GM18861 (cell line): ENCODE data around the gene CACNA1H.
"Not testable (repeated sequence)": the region's sequence is repeated elsewhere in the genome, so short reads cannot be mapped to it uniquely, and the experiment has no call there.

Source experiments
- ATAC-seq: cut with Tn5 transposase; IDR thresholded peaks from one replicate; pipeline ENCODE4 v1.9.1; 2021; ENCODE audit not compliant: unreplicated experiment

Gene CACNA1H

DNA sequence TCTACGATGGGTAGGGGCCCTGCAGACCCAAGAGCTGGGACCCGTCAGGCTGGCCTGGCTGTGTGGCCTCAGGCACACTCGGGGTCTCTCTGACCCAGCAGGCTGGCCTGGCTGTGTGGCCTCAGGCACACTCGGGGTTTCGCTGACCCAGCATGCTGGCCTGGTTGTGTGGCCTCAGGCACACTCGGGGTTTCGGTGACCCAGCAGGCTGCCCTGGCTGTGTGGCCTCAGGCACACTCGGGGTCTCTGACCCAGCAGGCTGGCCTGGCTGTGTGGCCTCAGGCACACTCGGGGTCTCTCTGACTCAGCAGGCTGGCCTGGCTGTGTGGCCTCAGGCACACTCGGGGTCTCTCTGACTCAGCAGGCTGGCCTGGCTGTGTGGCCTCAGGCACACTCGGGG is 37.9 kb downstream of the CACNA1H start:
- ATAC-seq = not testable (repeated sequence)

DNA sequence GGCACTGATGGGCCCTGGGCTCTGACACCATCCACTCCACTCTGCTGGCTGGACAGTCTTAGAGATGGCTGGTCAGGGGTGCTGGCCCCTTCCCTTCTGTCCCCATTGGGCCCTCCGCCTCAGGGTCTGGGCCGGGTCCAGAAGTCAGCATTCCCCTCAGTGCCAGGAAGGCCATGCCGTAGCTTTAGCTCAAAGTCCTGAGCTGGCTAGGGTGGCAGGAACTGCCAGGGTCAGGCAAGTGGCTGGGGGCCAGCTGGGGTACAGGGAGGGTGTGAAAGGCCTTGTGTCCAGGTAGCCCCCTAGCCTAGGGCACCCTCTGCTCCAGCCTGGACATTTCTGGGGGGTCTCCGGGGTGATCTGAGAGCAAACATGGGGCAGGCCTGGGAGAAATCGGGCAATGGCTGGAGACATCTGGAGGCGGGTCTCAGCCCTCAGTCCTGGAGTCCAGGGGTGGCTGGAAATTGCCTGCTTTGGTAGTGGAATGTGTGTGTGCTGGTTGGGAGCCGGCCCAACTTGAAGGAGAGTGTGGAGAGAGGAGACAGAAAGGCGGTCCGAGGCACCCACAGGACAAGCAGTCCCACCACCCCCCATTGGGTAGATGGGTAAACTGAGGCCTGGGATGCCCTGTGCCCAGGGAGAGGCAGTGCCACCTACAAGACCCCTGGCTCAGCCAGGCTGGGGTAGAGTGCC is 39.6 kb downstream of the CACNA1H start:
- no peak for ATAC-seq

DNA sequence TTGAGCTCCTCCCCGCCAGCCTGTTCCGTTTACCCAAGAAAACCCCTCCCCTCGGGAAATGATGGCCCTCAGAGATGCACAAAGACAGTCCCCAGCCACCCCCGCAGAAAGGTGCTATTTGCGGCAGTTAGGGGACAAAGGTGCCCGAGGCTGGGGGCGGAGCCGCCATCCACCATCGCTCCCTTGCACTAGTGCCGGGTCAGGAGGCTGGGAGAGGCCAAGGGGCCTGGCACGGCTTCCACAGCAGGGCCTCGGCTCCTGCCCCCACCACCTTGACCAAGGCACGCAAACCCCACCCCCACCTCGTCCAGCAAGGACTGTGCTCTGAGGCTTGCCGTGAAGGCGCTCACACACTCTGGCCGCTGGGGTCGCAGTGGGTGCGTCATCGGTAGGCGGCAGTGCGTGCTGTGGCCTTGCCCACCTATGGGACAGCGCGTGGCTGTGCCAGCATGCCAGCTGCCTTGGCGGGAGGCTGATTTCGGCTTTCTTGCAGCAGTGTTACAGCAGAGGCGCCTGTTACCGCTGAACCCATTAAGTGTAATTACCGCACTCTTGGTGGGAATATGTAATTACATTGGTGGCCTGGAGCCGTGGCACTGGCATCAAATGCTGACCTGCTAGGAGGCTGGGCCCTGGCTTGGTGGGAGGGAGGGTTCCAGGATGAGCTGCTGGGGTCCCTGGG is 40.4 kb downstream of the CACNA1H start:
- ATAC-seq = no peak

DNA sequence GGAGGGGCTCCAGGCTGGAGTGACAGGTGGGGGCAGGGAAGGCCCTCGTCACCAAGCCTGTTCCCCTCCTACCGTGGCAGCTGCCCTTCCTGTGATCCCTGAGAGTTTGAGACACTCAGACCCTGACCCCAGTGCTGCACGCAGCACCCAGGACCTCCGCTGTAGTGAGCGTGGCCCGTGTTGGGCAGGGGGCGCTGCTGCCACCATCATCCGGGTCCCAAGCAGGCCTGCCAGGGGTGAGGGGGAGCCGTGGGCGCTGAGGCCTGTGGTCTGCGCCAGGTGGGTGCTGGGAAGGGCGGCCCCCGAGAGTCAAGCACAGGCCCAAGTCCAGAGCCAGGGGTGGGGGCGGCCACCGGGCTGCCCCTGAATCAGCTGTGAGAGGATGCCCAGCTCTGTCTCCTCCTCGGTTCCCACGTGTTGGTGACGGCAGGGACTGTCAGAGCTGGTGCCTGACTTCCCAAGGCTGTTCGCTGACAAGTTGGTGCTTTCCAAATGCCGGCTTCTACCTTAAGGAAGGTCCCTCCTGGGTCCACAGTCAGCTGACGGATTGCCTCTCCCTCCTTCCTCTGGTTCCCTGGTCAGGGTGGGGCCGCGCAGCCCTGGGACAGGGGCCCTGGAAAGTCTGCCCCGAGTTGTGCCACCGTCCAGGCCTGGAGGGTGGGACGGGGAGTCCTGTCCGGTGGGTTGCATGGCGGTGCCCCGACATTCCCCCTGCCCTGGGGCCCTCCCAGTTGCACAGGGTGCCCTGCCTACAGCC is 41.1 kb downstream of the CACNA1H start:
- no peak for ATAC-seq

DNA sequence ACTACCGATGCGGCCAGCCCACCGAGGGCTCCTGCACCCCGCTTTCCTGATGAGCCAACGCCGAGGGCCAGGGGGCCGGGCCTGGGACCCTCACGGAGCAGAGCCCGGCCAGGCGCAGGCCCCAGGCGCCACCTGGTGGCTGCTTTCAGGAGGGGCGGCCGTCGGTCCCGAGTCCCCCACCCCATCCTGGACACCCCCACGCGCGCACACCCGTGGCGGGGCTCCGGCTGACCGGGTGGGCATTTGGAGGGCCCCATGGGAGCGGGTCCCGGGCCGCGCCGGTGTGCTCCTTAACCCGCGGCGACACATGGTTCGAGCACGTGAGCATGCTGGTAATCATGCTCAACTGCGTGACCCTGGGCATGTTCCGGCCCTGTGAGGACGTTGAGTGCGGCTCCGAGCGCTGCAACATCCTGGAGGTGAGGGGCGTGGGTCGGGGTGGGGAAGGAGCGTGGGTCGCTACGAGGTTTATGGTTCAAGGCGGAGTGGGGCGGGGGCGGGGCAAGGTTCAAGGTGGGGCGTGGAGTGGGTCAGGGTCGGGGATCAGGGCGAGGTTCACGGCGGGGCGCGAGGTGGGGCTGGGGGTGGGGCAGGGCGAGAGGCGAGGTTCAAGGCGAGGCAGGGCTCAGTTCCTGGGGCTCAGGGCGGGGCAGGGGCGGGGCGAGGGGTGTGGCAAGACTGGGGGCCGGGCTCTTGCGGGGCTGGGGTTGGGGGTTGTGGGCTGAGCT is 41.9 kb downstream of the CACNA1H start:
- no peak for ATAC-seq

DNA sequence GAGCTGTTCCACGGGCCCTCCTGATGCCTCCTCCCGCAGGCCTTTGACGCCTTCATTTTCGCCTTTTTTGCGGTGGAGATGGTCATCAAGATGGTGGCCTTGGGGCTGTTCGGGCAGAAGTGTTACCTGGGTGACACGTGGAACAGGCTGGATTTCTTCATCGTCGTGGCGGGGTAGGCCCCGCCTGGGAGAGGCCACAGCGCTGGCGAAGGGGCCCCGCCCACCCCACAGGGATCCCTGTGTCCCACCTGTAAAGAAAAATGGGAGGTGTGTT is 42.4 kb downstream of the CACNA1H start:
- no peak for ATAC-seq

DNA sequence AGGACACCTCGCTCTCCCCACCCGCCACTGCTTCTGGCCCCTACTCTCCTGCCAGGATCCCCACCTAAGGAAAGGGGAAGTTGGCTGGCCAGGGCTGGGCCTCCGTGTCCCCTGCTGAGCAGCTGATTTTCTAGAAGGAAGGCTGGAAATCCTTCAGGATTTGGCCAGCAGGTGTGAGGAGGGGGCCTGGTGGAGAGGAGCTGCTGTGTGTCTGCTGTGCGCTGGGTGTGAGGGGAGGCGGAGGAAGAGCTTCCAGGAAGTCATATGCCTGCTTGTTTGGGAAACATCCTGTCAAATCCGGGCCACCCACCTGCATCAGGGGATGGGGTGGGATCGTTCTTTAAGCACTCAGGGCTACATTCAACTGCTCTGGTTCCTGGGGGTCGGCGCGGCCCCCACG is 43.6 kb downstream of the CACNA1H start:
- ATAC-seq = no peak

DNA sequence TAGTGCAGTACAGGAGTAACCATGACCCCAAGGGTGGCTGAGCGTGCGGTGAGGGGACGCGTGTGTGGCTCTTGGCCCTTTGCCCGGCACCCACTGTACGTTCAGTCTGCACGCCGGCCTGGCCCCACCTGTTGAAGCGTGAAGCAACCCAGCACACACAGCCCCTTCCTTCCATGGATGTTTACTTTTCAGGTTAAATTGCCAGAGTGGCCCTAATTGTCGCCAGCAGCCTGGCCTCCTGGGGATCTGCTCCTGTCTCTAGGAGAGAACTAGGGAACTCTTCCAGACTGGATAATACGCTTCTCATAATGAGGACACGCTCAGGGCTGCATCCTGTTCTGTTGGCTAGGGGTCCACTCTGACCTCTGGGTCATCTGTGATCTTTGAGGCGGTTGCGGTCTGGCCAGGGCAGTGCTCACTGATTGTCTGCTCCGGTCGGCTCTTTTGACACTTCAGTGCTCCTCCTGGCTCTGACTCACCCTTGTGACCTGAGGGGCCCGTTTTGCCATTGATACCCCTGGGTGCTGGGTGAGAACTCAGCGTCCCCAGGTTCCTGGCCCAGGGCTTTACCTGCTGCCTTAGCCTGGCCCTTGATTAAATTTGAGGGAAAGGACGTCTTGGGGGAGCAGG is 44.4 kb downstream of the CACNA1H start:
- no peak for ATAC-seq

DNA sequence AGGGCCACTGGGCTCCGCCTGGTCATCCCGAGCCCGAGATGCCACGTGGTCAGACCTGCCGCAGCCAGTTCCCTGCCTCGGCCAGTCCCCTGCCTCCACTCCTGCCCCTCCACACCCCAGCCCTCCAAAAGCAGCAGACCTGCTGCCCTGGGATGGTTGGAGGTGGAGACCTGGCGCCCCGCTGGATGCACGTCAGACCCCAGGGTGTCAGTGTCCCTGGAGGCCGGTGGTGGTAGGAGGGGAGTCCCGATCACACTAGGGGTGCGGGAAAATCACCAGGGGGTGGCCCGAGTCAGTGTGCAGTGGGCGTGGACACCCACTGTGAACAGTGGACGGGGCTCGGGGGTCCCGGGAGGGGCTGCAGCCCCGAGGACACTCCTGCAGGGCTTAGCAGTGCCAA is 45.3 kb downstream of the CACNA1H start:
- ATAC-seq = no peak

DNA sequence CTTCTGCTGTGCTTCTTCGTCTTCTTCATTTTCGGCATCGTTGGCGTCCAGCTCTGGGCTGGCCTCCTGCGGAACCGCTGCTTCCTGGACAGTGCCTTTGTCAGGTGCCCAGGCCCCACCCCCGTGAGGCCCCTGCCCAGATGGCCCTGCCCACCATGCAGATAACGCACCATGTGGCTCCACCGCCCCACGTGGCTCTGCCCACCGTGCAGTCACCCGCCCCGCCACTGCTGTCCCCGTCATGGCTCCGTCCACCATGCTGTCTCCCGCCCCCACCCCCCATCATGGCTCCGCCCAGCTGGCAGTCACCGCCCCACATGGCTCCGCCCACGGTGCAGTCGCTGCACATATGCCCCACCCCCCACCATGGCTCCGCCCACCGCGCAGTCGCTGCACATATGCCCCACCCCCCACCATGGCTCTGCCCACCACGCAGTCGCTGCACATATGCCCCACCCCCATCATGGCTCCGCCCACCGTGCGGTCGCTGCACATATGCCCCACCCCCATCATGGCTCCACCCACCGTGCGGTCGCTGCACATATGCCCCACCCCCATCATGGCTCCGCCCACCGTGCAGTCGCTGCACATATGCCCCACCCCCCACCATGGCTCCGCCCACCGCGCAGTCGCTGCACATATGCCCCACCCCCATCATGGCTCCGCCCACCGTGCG is 45.9 kb downstream of the CACNA1H start:
- not testable (repeated sequence) for ATAC-seq

DNA sequence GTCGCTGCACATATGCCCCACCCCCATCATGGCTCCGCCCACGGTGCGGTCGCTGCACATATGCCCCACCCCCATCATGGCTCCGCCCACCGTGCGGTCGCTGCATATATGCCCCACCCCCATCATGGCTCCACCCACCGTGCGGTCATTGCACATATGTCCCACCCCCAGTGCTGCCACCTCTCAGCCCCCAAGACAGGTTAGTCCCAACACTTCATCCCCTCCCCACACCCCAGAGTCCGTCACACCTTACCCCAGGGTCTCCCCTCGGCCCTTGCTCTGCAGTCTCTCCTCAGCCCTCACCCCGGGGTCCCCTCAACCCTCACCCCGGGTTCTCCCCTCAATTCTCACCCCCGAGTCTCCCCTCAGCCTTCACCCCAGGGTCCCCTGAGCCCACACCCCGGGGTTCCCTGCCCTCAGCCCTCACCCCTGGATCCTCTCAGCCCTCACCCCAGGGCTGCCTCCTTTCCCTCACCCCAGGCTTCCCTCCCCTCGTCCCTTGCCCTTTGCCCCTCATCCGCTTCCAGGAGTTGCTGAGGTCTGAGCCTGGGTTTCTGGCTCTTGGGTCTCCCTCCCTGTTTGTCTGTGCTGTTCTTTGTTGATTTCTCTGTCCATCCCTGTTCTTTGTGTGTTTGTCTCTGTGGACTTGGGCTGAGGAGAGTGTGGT is 46.6 kb downstream of the CACNA1H start:
- no peak for ATAC-seq

DNA sequence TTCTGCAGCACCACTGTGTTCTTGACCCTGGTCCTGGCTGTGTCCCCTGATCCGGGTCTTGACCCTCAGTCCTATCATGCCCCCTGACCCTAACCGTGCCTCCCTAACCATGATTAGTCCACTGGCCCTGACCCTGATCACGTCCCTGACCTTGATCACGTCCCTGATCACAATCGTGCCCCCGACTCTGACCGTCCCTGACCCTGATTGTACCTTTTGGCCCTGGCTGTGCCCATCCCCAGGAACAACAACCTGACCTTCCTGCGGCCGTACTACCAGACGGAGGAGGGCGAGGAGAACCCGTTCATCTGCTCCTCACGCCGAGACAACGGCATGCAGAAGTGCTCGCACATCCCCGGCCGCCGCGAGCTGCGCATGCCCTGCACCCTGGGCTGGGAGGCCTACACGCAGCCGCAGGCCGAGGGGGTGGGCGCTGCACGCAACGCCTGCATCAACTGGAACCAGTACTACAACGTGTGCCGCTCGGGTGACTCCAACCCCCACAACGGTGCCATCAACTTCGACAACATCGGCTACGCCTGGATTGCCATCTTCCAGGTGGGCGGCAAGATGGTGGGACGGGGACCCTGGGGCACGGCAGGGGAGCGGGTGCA is 47.2 kb downstream of the CACNA1H start:
- ATAC-seq = no peak

DNA sequence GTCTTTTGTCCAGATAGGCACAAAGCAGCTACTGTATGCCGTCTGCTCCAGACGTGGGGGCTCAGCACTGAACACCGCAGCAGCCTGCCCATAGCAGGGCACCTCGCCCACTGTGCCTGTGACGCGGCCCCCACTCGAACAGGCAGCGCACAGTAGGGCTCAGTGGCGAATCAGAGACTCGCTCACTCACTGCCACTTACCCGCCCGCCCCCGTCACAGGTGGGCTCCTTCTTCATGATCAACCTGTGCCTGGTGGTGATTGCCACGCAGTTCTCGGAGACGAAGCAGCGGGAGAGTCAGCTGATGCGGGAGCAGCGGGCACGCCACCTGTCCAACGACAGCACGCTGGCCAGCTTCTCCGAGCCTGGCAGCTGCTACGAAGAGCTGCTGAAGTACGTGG is 48.5 kb downstream of the CACNA1H start:
- ATAC-seq = no peak

DNA sequence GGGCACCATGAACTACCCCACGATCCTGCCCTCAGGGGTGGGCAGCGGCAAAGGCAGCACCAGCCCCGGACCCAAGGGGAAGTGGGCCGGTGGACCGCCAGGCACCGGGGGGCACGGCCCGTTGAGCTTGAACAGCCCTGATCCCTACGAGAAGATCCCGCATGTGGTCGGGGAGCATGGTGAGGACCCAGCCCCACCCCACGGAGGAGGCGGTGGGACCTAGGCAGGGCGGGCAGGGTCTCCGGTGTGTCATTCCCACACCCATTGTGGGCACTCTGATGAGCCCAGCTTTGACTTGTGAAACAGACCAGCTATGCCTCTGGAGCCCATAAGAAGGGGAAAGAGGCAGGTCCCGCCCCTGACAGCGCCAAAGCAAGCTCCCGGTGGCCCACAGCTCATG is 49.4 kb downstream of the CACNA1H start:
- no peak for ATAC-seq

DNA sequence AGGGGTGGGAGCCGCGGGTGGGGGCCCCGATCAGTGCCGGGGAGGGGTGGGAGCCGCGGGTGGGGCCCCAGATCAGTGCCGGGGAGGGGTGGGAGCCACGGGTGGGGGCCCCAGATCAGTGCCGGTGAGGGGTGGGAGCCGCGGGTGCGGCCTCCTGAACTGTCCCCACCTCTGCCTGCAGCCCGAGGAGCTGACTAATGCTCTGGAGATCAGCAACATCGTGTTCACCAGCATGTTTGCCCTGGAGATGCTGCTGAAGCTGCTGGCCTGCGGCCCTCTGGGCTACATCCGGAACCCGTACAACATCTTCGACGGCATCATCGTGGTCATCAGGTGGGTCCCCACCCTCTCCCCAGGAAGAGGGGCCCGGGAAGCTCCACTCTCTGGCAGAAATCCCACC is 52.0 kb downstream of the CACNA1H start:
- ATAC-seq = no peak

DNA sequence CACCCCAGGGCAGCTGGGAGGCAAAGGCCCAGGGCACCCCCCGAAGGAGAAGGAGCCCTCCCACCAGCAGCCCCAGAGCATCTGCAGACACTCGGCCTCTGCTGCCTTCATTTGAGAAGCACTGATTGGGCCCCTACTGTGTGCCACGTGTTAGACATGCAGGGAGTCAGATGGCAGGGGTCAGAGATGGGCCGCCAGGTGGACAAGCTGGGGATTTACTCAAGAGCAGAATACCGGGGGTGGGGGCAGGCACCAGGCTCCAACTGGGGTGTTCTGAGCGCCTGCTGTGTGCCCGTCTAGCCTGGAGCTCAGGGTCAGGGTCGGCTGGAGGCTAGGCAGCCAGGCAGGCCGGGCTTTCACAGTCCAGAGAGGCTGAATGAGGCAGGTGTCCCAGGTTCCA is 53.4 kb downstream of the CACNA1H start:
- no peak for ATAC-seq

DNA sequence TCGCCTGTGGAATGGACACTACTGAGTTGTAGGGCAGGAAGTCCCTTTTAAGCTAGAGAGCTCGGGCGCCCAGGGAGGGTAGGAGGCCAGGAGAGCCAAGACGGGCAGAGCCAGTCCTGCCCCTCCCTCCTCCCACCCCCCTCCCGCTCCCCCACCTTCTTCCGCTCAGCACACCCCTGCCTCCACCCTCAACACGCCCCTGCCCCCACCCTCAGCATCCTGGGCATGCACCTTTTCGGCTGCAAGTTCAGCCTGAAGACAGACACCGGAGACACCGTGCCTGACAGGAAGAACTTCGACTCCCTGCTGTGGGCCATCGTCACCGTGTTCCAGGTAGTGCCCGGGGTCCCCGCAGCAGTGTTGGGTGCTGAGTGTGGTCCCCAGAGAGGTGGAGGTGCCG is 53.9 kb downstream of the CACNA1H start:
- no peak for ATAC-seq

DNA sequence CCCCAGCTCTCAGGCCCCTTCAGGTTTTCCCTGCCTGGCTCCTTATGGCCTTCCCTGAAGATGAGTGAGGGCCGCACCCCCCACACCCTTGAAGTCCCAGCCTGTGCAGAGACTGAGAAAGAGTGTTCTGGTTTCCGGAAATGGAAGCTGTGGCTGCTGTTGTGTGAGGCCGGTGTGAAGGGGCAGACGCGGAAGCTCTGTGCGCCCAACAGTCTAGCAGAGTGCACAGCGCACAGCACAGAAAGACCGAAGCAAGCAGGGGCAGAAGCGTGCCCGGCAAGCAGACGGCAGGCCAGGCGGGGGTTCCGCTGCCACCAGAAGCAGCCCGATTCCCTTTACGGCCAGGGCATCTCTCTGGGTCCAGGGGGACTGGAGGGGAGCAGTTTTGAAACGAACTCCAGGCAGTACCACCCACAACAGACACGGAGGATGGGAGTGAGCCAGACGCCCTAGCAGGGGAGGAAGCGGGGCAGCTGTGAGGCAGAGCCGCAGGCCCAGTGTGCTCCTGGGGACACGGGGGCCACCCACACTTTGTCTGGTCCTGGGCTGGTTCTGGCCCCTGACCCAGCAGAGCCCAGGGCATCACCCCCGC is 55.4 kb downstream of the CACNA1H start:
- ATAC-seq = no peak

DNA sequence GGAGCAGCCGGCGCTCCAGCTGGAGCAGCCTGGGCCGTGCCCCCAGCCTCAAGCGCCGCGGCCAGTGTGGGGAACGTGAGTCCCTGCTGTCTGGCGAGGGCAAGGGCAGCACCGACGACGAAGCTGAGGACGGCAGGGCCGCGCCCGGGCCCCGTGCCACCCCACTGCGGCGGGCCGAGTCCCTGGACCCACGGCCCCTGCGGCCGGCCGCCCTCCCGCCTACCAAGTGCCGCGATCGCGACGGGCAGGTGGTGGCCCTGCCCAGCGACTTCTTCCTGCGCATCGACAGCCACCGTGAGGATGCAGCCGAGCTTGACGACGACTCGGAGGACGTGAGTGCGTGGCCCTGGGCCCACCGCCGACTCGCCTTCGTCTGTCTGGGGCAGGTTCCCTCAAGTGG is 56.2 kb downstream of the CACNA1H start:
- no peak for ATAC-seq
